ENCODE data around the gene KCND3. TPM values are rescaled to one million over a fixed set of nuclear protein-coding genes. Genes with fewer than 3 reads are reported as not detected.

Gene KCND3
- total RNA-seq, 2 experiments from 2014 or later, result not detected

DNA sequence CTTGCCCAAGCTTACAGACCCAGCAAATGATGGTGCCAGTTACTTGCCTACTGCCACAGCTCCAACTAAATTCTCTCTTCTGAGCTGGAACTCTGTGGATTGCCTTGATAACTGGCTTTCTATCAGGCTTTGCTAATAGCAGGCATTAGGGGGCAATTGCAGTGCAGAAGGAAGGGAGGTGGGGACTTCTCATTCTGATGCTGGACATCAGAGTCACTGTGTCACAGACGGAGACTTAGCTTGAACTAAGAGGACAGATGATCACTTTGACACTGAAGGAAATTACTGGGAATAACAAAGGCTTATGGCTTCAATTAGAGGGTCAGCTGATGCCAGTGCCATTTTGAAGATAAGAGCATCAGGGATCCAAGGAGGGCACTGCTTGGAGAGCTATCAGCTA is 119.3 kb downstream of the KCND3 start:
- Mint-ChIP-seq H3K27me3 (peaks cover 21% of the 10 kb centered on the region), H3K4me1 (no peaks in the 10 kb centered on the region), H3K4me3 (no peak overlapping the region), H3K9me3 (no peaks in the 10 kb centered on the region), H3K27ac (no peak overlapping the region), H3K36me3 (ENCODE audit: low read depth) (no peaks in the 10 kb centered on the region)
- POLR2A ChIA-PET, result no interaction called here
- DNase-seq, result no peak
- CTCF ChIA-PET, result no interaction called here

DNA sequence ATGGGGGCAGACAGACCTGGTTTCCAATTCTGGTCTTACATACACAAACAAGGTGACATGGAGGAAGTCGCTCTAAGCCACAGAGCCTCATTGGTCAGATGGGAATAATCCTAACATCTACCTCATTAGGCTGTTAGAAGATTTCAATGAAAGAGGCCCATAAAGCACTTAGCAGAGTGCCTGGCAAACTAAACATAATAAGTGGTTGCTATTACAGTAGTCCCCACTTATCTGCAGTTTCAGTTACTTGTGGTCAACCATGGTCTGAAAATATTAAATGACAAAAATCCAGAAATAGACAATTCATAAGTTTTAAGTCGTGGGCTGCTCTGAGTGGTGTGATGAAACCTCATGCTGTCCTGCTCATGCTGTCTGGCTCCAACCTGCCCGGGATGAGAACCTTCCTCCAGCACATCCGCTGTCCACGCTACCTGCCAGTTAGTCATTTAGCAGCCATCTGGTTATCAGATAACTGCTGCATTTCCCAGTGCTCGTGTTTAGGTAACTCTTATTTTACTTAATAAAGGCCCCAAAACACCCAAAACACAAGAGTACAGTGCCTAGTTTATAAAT is 121.5 kb downstream of the KCND3 start:
- Mint-ChIP-seq H3K4me1 (no peaks in the 10 kb centered on the region), H3K27me3 (peaks cover 16% of the 10 kb centered on the region), H3K9me3 (no peaks in the 10 kb centered on the region), H3K4me3 (no peak overlapping the region), H3K36me3 (ENCODE audit: low read depth) (no peaks in the 10 kb centered on the region), H3K27ac (no peak overlapping the region)
- ChIA-PET CTCF (no interaction called here), POLR2A (no interaction called here)
- DNase-seq, result no peak

DNA sequence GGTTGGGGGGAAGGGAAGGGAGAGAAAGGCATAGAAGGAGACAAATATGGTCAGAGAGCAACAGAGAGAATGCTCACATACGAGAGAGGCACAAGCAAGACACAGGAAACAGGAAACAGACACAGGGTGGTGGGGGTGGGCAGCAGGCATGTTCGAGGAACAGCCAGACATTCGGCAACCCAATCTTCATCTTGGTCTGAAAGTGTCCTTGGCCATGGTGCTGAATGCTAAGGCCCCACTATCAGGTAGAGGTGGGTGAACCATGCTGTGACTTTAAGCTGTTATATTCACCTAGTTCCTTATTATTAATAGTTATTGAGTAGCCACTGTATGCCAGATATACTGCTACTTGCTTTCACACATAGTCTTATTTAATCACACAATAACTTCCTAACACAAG is 124.6 kb downstream of the KCND3 start:
- Mint-ChIP-seq H3K9me3 (no peaks in the 10 kb centered on the region), H3K4me3 (no peak overlapping the region), H3K4me1 (no peaks in the 10 kb centered on the region), H3K27me3 (peaks cover 30% of the 10 kb centered on the region), H3K36me3 (ENCODE audit: low read depth) (no peaks in the 10 kb centered on the region), H3K27ac (no peak overlapping the region)
- CTCF ChIA-PET, result no interaction called here
- POLR2A ChIA-PET, result no interaction called here
- no peak for DNase-seq

DNA sequence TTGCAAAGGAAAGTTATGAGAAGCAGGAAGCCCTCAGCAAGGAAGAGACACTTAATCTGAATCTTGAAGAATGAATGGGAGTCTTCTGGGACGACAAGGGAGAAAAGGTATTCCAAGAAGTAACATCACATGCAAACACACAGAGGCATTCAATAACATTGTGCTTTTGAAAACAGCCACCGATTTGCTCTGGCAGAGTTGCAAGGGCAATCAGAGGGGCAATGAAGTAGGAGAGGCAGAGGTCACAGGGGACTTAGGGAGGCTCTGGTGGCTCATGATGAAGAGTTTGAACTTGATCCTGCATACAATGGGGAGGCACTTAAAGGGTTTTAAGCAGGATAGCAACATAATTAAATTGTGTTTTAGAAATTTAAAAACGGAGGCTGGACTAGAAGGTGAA is 126.1 kb downstream of the KCND3 start:
- no peak overlapping the region for H3K4me3 Mint-ChIP-seq
- no peaks in the 10 kb centered on the region for H3K9me3 Mint-ChIP-seq
- no peaks in the 10 kb centered on the region for H3K36me3 Mint-ChIP-seq (ENCODE audit: low read depth)
- CTCF ChIA-PET, result no interaction called here
- POLR2A ChIA-PET, result no interaction called here
- H3K4me1 Mint-ChIP-seq, result no peaks in the 10 kb centered on the region
- H3K27ac Mint-ChIP-seq, result no peak overlapping the region
- peaks cover 30% of the 10 kb centered on the region for H3K27me3 Mint-ChIP-seq
- no peak for DNase-seq

DNA sequence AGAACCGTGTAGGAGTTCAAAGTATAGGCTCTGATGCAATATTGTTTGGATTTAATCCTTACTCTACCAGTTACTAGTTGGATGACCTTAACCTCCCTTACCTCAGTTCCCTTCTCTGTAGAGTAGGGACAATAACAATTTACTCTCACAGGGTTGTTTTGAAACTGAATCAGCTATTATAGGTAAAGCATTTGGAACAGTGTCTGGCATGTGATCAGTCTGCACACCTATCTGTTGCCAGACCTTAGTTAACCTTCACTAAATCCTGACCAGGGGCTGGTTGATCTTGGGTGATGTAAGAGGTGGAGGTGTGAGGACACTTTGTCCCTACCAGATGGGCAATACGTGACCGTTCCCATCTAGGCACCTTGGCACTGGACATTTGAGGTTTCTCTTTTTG is 126.9 kb downstream of the KCND3 start:
- Mint-ChIP-seq H3K4me1 (no peaks in the 10 kb centered on the region), H3K4me3 (no peak overlapping the region), H3K36me3 (ENCODE audit: low read depth) (no peaks in the 10 kb centered on the region), H3K9me3 (no peaks in the 10 kb centered on the region), H3K27me3 (peaks cover 30% of the 10 kb centered on the region), H3K27ac (no peak overlapping the region)
- POLR2A ChIA-PET, result no interaction called here
- CTCF ChIA-PET, result no interaction called here
- DNase-seq, result no peak

DNA sequence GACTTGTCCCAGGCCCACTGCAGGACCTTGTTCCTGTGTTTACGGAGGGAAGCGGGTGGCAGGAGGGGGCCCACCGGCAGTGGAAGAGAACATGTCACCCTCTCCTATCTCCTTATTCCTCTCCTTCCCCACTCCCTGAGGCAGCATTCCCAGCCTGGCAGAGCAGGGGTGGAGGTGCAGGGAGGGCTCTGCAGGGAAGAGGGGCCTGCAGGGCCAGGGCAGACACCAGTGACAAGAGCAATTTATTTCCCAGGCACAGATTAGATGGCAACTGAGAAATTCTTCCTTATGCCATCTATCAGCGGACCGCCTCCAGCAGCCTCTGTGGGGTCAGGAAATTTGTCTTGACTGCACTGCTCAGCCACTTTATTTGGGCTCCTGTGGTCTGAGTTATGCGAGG is 127.9 kb downstream of the KCND3 start:
- no peaks in the 10 kb centered on the region for H3K9me3 Mint-ChIP-seq
- no peaks in the 10 kb centered on the region for H3K4me1 Mint-ChIP-seq
- ChIA-PET POLR2A (no interaction called here), CTCF (no interaction called here)
- H3K36me3 Mint-ChIP-seq (ENCODE audit: low read depth), result no peaks in the 10 kb centered on the region
- H3K27me3 Mint-ChIP-seq, result peaks cover 27% of the 10 kb centered on the region
- DNase-seq, result no peak
- no peak overlapping the region for H3K4me3 Mint-ChIP-seq
- no peak overlapping the region for H3K27ac Mint-ChIP-seq

DNA sequence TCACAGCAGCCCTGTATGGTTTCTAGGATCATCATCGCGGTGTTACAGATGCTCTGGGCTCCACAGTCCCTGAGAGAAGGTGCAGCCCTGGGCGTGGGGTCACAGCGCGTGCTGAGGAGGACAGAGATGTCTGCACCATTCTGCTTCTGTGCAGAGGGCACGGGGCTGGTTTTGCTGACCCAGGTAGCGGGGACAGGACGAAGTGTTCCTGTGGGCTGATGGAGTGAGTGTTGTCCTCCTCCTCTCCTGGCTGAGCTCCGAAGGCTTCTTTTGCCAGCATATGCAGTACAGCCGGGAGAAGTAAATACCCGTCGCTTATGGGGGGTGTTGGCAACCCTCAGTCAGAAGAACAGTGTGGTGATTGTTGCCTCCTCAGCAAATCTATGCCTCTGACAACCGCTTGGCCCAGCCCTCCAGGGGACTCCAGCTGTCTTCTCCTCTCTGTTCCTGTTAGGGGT is 132.2 kb downstream of the KCND3 start:
- peaks cover 23% of the 10 kb centered on the region for H3K27me3 Mint-ChIP-seq
- no peak overlapping the region for H3K4me3 Mint-ChIP-seq
- ChIA-PET CTCF (no interaction called here), POLR2A (no interaction called here)
- H3K27ac Mint-ChIP-seq, result no peak overlapping the region
- H3K4me1 Mint-ChIP-seq, result no peaks in the 10 kb centered on the region
- no peaks in the 10 kb centered on the region for H3K36me3 Mint-ChIP-seq (ENCODE audit: low read depth)
- DNase-seq, result no peak
- no peaks in the 10 kb centered on the region for H3K9me3 Mint-ChIP-seq

DNA sequence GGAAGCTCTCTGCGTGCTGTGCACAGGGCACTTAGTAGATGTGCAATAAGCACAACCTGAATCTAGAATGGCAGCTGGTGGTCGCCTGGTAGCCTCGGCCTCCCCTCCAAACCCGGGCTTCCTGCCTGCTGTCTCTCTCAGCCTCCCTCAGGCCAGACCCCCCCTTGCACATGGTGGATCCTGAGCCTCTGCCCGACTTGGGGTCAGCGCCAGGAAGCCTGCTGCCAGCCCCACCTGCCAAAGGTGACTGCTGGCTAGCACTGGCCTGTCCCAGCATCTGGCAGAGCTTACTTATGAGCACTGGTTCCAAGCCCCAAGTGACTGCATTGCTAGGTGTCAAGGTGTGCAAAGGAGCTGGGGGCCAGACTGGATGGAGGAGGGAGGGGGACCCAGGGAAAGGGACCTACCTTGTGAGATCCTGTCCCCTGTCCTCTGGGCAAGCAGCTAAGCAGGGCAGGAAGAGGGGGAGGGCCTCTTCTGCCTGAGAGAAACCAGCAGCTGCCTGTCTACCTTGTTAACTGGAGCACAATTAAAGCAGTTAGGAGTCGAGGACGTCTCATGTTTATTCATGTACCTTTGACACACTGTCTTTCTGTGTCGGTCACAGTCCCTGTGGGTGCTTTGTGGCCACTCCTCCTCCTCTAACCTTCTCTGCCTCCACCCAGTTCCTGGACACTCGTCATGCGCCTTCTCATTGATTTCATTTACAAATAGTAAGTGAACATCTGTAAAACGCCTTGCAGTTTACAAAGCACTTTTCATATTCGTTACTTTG is 132.9 kb downstream of the KCND3 start:
- ChIA-PET CTCF (no interaction called here), POLR2A (no interaction called here)
- H3K36me3 Mint-ChIP-seq (ENCODE audit: low read depth), result no peaks in the 10 kb centered on the region
- peaks cover 23% of the 10 kb centered on the region for H3K27me3 Mint-ChIP-seq
- no peak for DNase-seq
- no peaks in the 10 kb centered on the region for H3K9me3 Mint-ChIP-seq
- no peaks in the 10 kb centered on the region for H3K4me1 Mint-ChIP-seq
- no peak overlapping the region for H3K4me3 Mint-ChIP-seq
- no peak overlapping the region for H3K27ac Mint-ChIP-seq

DNA sequence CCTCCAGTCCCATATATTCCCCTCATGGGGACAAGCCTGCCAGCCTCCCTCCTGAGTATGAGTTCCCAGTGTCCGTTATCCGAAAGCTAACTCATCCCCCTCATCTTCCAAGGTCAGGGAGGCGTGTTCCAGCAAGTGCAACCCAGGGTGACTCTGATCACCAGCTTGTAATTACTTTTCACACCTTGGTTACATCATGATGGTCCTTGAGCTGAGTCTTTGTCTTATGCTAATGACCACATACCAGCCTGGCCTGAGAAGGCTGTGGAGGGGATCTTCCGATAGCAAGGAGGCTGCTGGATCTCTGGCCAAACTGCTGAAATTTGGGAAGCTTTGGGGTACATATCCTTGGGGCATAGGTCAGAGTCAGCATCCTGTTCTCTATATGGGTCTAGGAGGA is 134.2 kb downstream of the KCND3 start:
- Mint-ChIP-seq H3K9me3 (no peaks in the 10 kb centered on the region), H3K4me3 (no peak overlapping the region), H3K27ac (no peak overlapping the region), H3K4me1 (no peaks in the 10 kb centered on the region), H3K36me3 (ENCODE audit: low read depth) (no peaks in the 10 kb centered on the region), H3K27me3 (peaks cover 23% of the 10 kb centered on the region)
- CTCF ChIA-PET, result no interaction called here
- DNase-seq, result no peak
- POLR2A ChIA-PET, result no interaction called here

DNA sequence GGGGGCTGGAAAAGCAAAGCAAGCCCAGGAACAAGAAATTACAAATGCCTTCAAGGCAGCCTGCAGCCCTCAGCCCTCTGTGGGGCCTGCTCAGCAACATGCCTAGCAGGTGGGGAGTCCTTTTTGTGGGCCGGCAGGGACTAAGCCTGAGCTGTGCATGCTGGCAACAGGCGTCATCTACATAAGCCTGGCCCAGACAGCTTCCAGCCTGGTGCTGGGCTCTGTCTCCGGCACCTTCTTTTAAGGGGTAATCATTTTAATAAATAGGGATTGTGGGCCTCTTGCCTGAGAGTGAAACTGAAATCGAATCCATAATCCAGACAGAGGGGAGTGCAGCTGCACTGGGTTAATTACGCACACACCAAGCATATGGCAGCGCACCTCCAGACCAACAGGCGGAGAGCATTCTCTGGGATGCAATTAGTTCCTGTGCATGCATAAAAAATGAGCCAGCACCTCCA is 137.2 kb downstream of the KCND3 start:
- ChIA-PET POLR2A (no interaction called here), CTCF (no interaction called here)
- no peak for DNase-seq
- Mint-ChIP-seq H3K4me1 (no peaks in the 10 kb centered on the region), H3K36me3 (ENCODE audit: low read depth) (no peaks in the 10 kb centered on the region), H3K9me3 (no peaks in the 10 kb centered on the region), H3K4me3 (no peak overlapping the region), H3K27ac (no peak overlapping the region), H3K27me3 (peaks cover 25% of the 10 kb centered on the region)

DNA sequence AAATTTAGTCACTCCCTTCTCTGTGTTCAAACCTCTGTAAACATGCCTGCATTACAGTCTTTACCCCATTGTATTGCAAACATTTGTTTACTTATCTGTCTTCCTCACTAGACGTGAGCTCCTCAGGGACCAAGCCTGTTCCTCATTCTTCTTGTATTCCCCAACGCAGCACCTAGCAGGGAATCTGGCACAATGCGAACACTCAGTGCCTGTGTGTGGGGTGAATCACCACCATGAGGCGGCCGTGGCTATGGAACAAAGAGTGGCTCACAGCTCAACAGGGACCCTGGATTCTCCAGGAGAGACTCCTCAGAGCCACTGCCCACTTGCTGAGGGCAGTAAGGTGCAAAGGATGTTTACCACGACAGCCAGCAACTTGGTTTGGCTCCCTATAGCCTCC is 137.9 kb downstream of the KCND3 start:
- ChIA-PET CTCF (no interaction called here), POLR2A (no interaction called here)
- no peaks in the 10 kb centered on the region for H3K36me3 Mint-ChIP-seq (ENCODE audit: low read depth)
- no peaks in the 10 kb centered on the region for H3K9me3 Mint-ChIP-seq
- H3K4me3 Mint-ChIP-seq, result no peak overlapping the region
- H3K4me1 Mint-ChIP-seq, result no peaks in the 10 kb centered on the region
- no peak for DNase-seq
- H3K27me3 Mint-ChIP-seq, result peaks cover 25% of the 10 kb centered on the region
- no peak overlapping the region for H3K27ac Mint-ChIP-seq

DNA sequence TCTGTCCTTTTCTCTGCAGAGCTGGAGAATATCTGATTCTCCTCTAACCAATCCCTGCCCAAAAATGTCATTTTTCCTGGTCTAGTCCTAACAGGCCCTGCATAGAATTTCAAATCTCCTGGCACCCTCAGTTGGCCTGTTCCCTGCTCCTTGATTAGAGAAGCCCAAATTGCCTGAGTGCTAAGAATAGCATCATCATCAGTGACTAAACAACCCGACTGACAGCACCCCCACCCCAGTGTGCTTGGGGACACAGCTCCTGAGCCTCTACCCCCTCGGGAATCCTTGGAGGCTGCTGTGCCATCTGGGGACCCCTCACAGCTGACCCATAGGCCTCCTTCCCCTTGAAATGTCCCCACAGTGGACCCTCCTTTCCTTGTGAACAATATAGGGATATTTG is 139.4 kb downstream of the KCND3 start:
- H3K27me3 Mint-ChIP-seq, result peaks cover 28% of the 10 kb centered on the region
- no peaks in the 10 kb centered on the region for H3K9me3 Mint-ChIP-seq
- no peak overlapping the region for H3K4me3 Mint-ChIP-seq
- no peaks in the 10 kb centered on the region for H3K36me3 Mint-ChIP-seq (ENCODE audit: low read depth)
- ChIA-PET POLR2A (no interaction called here), CTCF (no interaction called here)
- no peaks in the 10 kb centered on the region for H3K4me1 Mint-ChIP-seq
- DNase-seq, result no peak
- H3K27ac Mint-ChIP-seq, result no peak overlapping the region

DNA sequence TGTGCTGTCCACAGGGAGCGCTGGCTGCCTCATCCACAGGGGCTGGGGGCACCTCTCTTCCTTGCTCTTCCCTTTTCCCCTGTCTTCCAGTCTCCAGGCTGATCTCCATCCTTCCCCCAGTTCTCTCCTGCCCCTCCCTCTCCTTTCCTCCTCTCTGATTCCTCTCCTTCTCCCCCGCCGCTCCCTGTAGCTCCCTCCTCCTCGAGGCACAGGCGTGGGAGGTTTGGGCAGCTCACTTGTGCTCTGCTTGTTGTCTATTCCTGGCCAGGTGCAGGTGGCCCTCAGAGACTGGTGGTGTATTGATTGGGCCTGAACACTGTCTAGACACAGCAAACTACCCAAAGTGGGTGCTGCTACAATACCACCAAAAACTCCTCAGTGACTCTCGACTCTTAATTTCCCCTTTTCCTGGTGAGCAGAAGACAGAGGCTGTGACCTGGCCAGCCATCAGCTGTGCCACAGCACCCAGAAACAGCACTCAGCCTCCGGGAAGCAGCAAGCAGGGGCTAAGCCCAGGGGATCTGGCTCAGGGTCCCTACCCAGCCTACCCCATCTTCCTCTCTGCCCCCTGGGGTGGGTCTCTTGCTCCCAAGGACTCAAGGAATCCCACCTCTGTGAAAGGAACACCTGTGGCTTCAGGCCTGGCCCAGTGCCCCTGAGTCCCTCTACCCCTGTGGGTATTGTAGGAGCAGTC is 140.5 kb downstream of the KCND3 start:
- Mint-ChIP-seq H3K4me1 (no peaks in the 10 kb centered on the region), H3K9me3 (no peaks in the 10 kb centered on the region), H3K27me3 (peaks cover 33% of the 10 kb centered on the region), H3K4me3 (no peak overlapping the region), H3K36me3 (ENCODE audit: low read depth) (no peaks in the 10 kb centered on the region), H3K27ac (no peak overlapping the region)
- no peak for DNase-seq
- ChIA-PET CTCF (no interaction called here), POLR2A (no interaction called here)

DNA sequence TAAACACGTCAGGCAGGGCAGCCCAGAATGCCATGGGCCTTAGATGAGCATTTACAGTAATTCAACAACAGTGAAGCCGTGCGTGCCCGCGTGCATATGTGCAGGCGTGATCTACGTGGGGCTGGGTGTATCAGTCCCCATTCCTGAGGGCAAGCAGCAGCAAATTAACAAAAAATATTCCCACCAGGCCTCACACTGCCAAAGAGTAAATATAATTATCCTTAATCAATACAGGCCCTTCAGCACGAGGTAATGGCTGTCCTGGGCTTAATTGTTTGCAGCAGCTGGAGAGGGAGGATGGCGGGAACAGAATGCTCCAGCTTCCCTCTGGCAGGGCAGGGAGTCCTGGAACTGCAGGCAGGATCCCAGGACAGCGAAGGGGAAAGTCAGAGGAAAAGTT is 142.0 kb downstream of the KCND3 start:
- ChIA-PET POLR2A (no interaction called here), CTCF (no interaction called here)
- no peak for DNase-seq
- Mint-ChIP-seq H3K4me1 (no peaks in the 10 kb centered on the region), H3K9me3 (no peaks in the 10 kb centered on the region), H3K36me3 (ENCODE audit: low read depth) (no peaks in the 10 kb centered on the region), H3K27me3 (peaks cover 23% of the 10 kb centered on the region), H3K4me3 (no peak overlapping the region), H3K27ac (no peak overlapping the region)

All from activated CD4-positive, alpha-beta memory T cell treated with anti-CD3 and anti-CD28 coated beads, Interleukin-2, amount 10 ng/mL, durations not matched to agents 7 days and 5 days (primary cell).